Natural killer cell (primary cell): ENCODE data around the gene NHSL2. TPM values are rescaled to one million over a fixed set of nuclear protein-coding genes. Genes with fewer than 3 reads are reported as not detected.

ENCODE experiments used
- ATAC-seq, 3 donors: fragments of 150-1000 bp in 2 of 3; fragments of 200-7000 bp in 1 of 3; cut with Tn5 transposase; 1 replicate in 1 of 3; 2 replicates in 2 of 3; pipeline ENCODE4 v1.10.0; 2021; ENCODE audit warnings: mild to moderate bottlenecking in 2 of 3, moderate library complexity in 2 of 3
- DNase-seq, 2 donors: peaks; one replicate each; pipeline versions ENCODE4 v3.0.0 to v3.0.0-alpha.2; 2013 to 2021; ENCODE audit warnings: mixed read lengths in 1 of 2
- H3K27ac ChIP-seq: one replicate; pipeline ENCODE4 v1.5.1; 2013; ENCODE audit warnings: mild to moderate bottlenecking, low read length
- H3K27me3 ChIP-seq: one replicate; pipeline ENCODE4 v1.6.1; 2013; ENCODE audit warnings: low read length; ENCODE audit not compliant: control insufficient read depth, insufficient read depth
- H3K36me3 ChIP-seq: one replicate; pipeline ENCODE4 v1.6.1; 2013; ENCODE audit warnings: low read length; ENCODE audit not compliant: control insufficient read depth, insufficient read depth
- H3K4me1 ChIP-seq: one replicate; pipeline ENCODE4 v1.6.1; 2013; ENCODE audit warnings: low read length; ENCODE audit not compliant: control insufficient read depth, insufficient read depth
- H3K4me3 ChIP-seq: one replicate; pipeline ENCODE4 v1.5.1; 2013; ENCODE audit warnings: low read length
- H3K9me3 ChIP-seq: one replicate; pipeline ENCODE4 v1.6.1; 2013; ENCODE audit warnings: low read length; ENCODE audit not compliant: control insufficient read depth, insufficient read depth
- H3K27ac Mint-ChIP-seq, 2 donors: one replicate each; pipeline ENCODE4 v1.8.0; 2022; ENCODE audit warnings: mild to moderate bottlenecking in 2 of 2, mixed read lengths in 2 of 2, moderate library complexity in 1 of 2
- H3K27me3 Mint-ChIP-seq, 2 donors: one replicate each; pipeline ENCODE4 v1.8.0; 2022; ENCODE audit warnings: low read depth in 2 of 2, mixed read lengths in 2 of 2
- H3K36me3 Mint-ChIP-seq: one replicate; pipeline ENCODE4 v1.8.0; 2022; ENCODE audit warnings: mixed read lengths
- H3K4me1 Mint-ChIP-seq, 2 donors: one replicate each; pipeline ENCODE4 v1.8.0; 2022; ENCODE audit warnings: mixed read lengths in 2 of 2
- H3K4me3 Mint-ChIP-seq: one replicate; pipeline ENCODE4 v1.8.0; 2022; ENCODE audit warnings: mild to moderate bottlenecking, moderate library complexity, mixed read lengths
- H3K9me3 Mint-ChIP-seq, 2 donors: one replicate each; pipeline ENCODE4 v1.8.0; 2022; ENCODE audit warnings: mixed read lengths in 2 of 2
- CTCF ChIP-seq: fragments of 200-600 bp; IDR thresholded peaks from one replicate; pipeline ENCODE4 v1.8.0; 2022; ENCODE audit warnings: antibody characterized with exemption
- WGBS: methylation state at CpG from one replicate; pipeline ENCODE4 v1.1.7; 2013; ENCODE audit warnings: missing lambda C conversion rate; ENCODE audit not compliant: insufficient coverage; 5-methylcytosine and 5-hydroxymethylcytosine counted together
- intact Hi-C: fragments of 100-400 bp; cut with micrococcal nuclease; formaldehyde crosslinking; loops from one replicate; pipeline ENCODE4 v1.14.2; 2022
- total RNA-seq, 4 donors: library from RNA; stranded (reverse); fragments of 120-200 nt in 1 of 4; gene quantifications; one replicate each; pipeline versions ENCODE4 v1.2.3 to v1.2.4, GENCODE V29; 2013 to 2022

The NHSL2 gene
- total RNA-seq, 3 donors from 2014 or later (not counting 1 experiment from before 2014, with no cell fraction given), result 15.0 to 32.5 (median 30.8) TPM

GRCh38 chrX:72078411-72078810 lies 167.8 kb downstream of the NHSL2 start:
- Histone ChIP-seq H3K4me1 (peaks cover 12% of the 10 kb centered on the region), H3K27me3 (no peaks in the 10 kb centered on the region), H3K9me3 (no peaks in the 10 kb centered on the region), H3K36me3 (no peaks in the 10 kb centered on the region), H3K4me3 (no peak overlapping the region), H3K27ac (no peak overlapping the region)
- intact Hi-C loops, result no loop called here
- H3K27ac Mint-ChIP-seq, result no peak overlapping the region
- ATAC-seq (no peak), DNase-seq (no peak)
- no peak for TF ChIP-seq CTCF
- peaks cover 12 to 15% of the 10 kb centered on the region in 2 donors for H3K4me1 Mint-ChIP-seq
- WGBS, result 32% methylated on average over 4 of the region's 4 CpGs
- peaks cover 10 to 41% of the 10 kb centered on the region in 2 donors for H3K27me3 Mint-ChIP-seq
- H3K36me3 Mint-ChIP-seq, result no peaks in the 10 kb centered on the region
- H3K9me3 Mint-ChIP-seq, result no peaks in the 10 kb centered on the region
- no peak overlapping the region for H3K4me3 Mint-ChIP-seq

DNA sequence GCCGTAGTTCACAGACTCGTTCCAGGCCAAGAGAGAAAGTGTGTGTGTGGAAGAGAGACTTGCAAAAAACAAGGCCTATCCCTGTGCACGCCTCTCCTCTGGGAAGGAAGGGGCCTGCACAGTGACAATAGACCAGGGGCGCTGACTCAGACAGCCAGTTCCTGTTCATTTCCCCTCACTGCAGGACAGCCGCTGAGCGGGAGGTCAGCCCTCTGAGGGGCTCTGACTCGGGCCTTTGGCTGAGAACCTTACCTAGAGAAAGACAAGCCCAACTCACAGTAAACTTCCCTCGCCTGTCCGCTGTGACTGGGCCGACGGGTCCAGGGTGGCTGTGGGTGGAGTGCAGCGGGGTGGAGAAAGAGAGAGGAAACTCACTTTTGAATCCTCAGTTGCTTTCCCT lies 169.0 kb downstream of the NHSL2 start:
- peaks cover 12% of the 10 kb centered on the region for H3K4me1 ChIP-seq
- H3K27ac Mint-ChIP-seq, result no peak overlapping the region
- peaks cover 12 to 20% of the 10 kb centered on the region in 2 donors for H3K4me1 Mint-ChIP-seq
- TF ChIP-seq CTCF, result no peak
- H3K27me3 ChIP-seq, result no peaks in the 10 kb centered on the region
- no peaks in the 10 kb centered on the region for H3K9me3 Mint-ChIP-seq
- DNase-seq, result no peak
- no peaks in the 10 kb centered on the region for H3K36me3 ChIP-seq
- intact Hi-C loops, result no loop called here
- H3K4me3 ChIP-seq, result no peak overlapping the region
- WGBS, result 81% methylated on average over 7 of the region's 12 CpGs
- H3K4me3 Mint-ChIP-seq, result no peak overlapping the region
- H3K27ac ChIP-seq, result no peak overlapping the region
- ATAC-seq, result no peak
- H3K36me3 Mint-ChIP-seq, result no peaks in the 10 kb centered on the region
- no peaks in the 10 kb centered on the region for H3K9me3 ChIP-seq
- peaks cover 10 to 40% of the 10 kb centered on the region in 2 donors for H3K27me3 Mint-ChIP-seq

GRCh38 chrX:72080150-72080549 lies 169.5 kb downstream of the NHSL2 start:
- Mint-ChIP-seq H3K4me1 (peaks cover 12 to 20% of the 10 kb centered on the region in 2 donors), H3K27me3 (peaks cover 10 to 38% of the 10 kb centered on the region in 2 donors), H3K36me3 (no peaks in the 10 kb centered on the region), H3K4me3 (no peak overlapping the region), H3K27ac (no peak overlapping the region), H3K9me3 (no peaks in the 10 kb centered on the region)
- WGBS, result 53% methylated on average over 6 of the region's 7 CpGs
- no peak for TF ChIP-seq CTCF
- no peak overlapping the region for H3K27ac ChIP-seq
- H3K4me3 ChIP-seq, result no peak overlapping the region
- no peaks in the 10 kb centered on the region for H3K27me3 ChIP-seq
- H3K9me3 ChIP-seq, result no peaks in the 10 kb centered on the region
- ATAC-seq (peak in 1 of 3 donors; percentile 39), DNase-seq (no peak)
- peaks cover 12% of the 10 kb centered on the region for H3K4me1 ChIP-seq
- intact Hi-C loops, result no loop called here
- no peaks in the 10 kb centered on the region for H3K36me3 ChIP-seq

GRCh38 chrX:72080800-72081199 lies 170.2 kb downstream of the NHSL2 start:
- Mint-ChIP-seq H3K27me3 (peaks cover 6 to 44% of the 10 kb centered on the region in 2 donors), H3K4me1 (peaks cover 12 to 20% of the 10 kb centered on the region in 2 donors), H3K9me3 (no peaks in the 10 kb centered on the region), H3K27ac (no peak overlapping the region), H3K36me3 (no peaks in the 10 kb centered on the region), H3K4me3 (no peak overlapping the region)
- WGBS, result 82% methylated on average over 7 of the region's 7 CpGs
- H3K36me3 ChIP-seq, result no peaks in the 10 kb centered on the region
- H3K9me3 ChIP-seq, result no peaks in the 10 kb centered on the region
- peaks cover 12% of the 10 kb centered on the region for H3K4me1 ChIP-seq
- no peaks in the 10 kb centered on the region for H3K27me3 ChIP-seq
- H3K4me3 ChIP-seq, result no peak overlapping the region
- no peak for DNase-seq
- intact Hi-C loops, result no loop called here
- TF ChIP-seq CTCF, result no peak
- no peak overlapping the region for H3K27ac ChIP-seq
- ATAC-seq, result no peak
